Common myeloid progenitor, CD34-positive (primary cell): ENCODE measurements around the gene SP3.

Source experiments
- CTCF ChIA-PET: fragments of 350-600 bp; sonication (Branson Sonifier 250); formaldehyde crosslinking; loops from one replicate; lab custom pipeline; 2021; ENCODE audit warnings: antibody characterized with exemption; lab: Charles Lee
- POLR2A ChIA-PET: fragments of 350-600 bp; sonication (Branson Sonifier 250); formaldehyde crosslinking; loops from one replicate; lab custom pipeline; 2021; ENCODE audit warnings: antibody characterized with exemption; lab: Charles Lee
- DNase-seq, 3 donors: peaks; one replicate each; pipeline versions ENCODE4 v3.0.0 to v3.0.0-alpha.2; 2013
- H3K27ac ChIP-seq, 2 experiments: 1 replicate in 1 of 2; 2 replicates in 1 of 2; pipeline ENCODE4 v1.7.0; 2013; ENCODE audit warnings: inconsistent platforms in 2 of 2, low read length in 2 of 2, mild to moderate bottlenecking in 2 of 2, low read depth in 1 of 2, moderate library complexity in 1 of 2; ENCODE audit not compliant: severe bottlenecking in 2 of 2, insufficient read depth in 1 of 2, poor library complexity in 1 of 2
- H3K27me3 ChIP-seq, 5 experiments: replicated peaks in 2 of 5; 1 replicate in 3 of 5; 2 replicates in 2 of 5; pipeline versions ENCODE4 v1.6.1 to v1.7.0; 2013; ENCODE audit warnings: low read length in 4 of 5, mild to moderate bottlenecking in 2 of 5, moderate library complexity in 2 of 5, inconsistent platforms in 1 of 5; ENCODE audit not compliant: insufficient read depth in 5 of 5, control insufficient read depth in 4 of 5
- H3K36me3 ChIP-seq, 4 experiments: 1 replicate in 2 of 4; 2 replicates in 2 of 4; pipeline versions ENCODE4 v1.6.1 to v1.7.0; 2013; ENCODE audit warnings: low read length in 3 of 4, control low read depth in 1 of 4, mild to moderate bottlenecking in 1 of 4; ENCODE audit not compliant: control insufficient read depth in 4 of 4, insufficient read depth in 4 of 4
- H3K4me1 ChIP-seq, 4 experiments: 1 replicate in 3 of 4; 2 replicates in 1 of 4; pipeline versions ENCODE4 v1.6.1 to v1.7.1; 2013; ENCODE audit warnings: low read length in 3 of 4, mild to moderate bottlenecking in 3 of 4, control low read depth in 1 of 4, inconsistent platforms in 1 of 4, moderate library complexity in 1 of 4; ENCODE audit not compliant: control insufficient read depth in 4 of 4, insufficient read depth in 4 of 4; ENCODE audit errors: control extremely low read depth in 1 of 4
- H3K4me3 ChIP-seq, 7 experiments: 1 replicate in 4 of 7; 2 replicates in 3 of 7; pipeline versions ENCODE4 v1.5.1 to v1.7.0; 2013; ENCODE audit warnings: mild to moderate bottlenecking in 7 of 7, low read length in 6 of 7, moderate library complexity in 6 of 7, inconsistent platforms in 2 of 7, low read depth in 2 of 7, control low read depth in 1 of 7; ENCODE audit not compliant: insufficient read depth in 4 of 7, control insufficient read depth in 1 of 7; ENCODE audit errors: extremely low read depth in 1 of 7
- H3K9me3 ChIP-seq, 5 experiments: 1 replicate in 4 of 5; 2 replicates in 1 of 5; pipeline versions ENCODE4 v1.6.1 to v1.7.1; 2013; ENCODE audit warnings: low read length in 4 of 5, mild to moderate bottlenecking in 2 of 5, inconsistent platforms in 1 of 5, low read depth in 1 of 5, moderate library complexity in 1 of 5; ENCODE audit not compliant: control insufficient read depth in 4 of 5, insufficient read depth in 2 of 5; ENCODE audit errors: control extremely low read depth in 1 of 5
- WGBS: methylation state at CpG from one replicate; pipeline ENCODE4 v1.1.5; 2013; ENCODE audit not compliant: insufficient coverage; 5-methylcytosine and 5-hydroxymethylcytosine counted together

The SP3 gene

GRCh38 chr2:173952267-173953046, 12.7 kb downstream of the SP3 start:
- CTCF ChIA-PET: interaction anchor here (0.7 to 1.5 kb wide), 5 partner anchors 9 to 21 kb away, joined by 3 to 6 read pairs (median 3); no protein-coding TSS in a partner anchor
- Histone ChIP-seq H3K36me3 (peaks cover 2 to 52% (median 27%) of the 10 kb centered on the region in 4 experiments), H3K27ac (no peak overlapping the region), H3K4me1 (peaks cover 7 to 36% (median 9%) of the 10 kb centered on the region in 4 experiments), H3K4me3 (peak overlapping the region in 1 of 7 experiments; percentile 39), H3K27me3 (no peaks in the 10 kb centered on the region), H3K9me3 (no peaks in the 10 kb centered on the region)
- POLR2A ChIA-PET: no interaction called here
- 100% methylated on average over 2 of the region's 5 CpGs for WGBS
- DNase-seq: peak in 2 of 3 donors; percentile 27 to 39

- Histone ChIP-seq H3K27ac (no peak overlapping the region), H3K4me3 (no peak overlapping the region), H3K36me3 (peaks cover 0 to 27% (median 7%) of the 10 kb centered on the region in 4 experiments), H3K4me1 (peaks cover 2 to 26% (median 6%) of the 10 kb centered on the region in 4 experiments), H3K9me3 (no peaks in the 10 kb centered on the region), H3K27me3 (no peaks in the 10 kb centered on the region)
- CTCF ChIA-PET: interaction anchor here (1.3 kb wide), 1 partner anchor 10 kb away, joined by 5 read pairs; no protein-coding TSS in a partner anchor
- DNase-seq: no peak
- POLR2A ChIA-PET: no interaction called here
Observed at GRCh38 chr2:173948842-173949241, 16.3 kb downstream of the SP3 start.

GRCh38 chr2:173948198-173948597, 17.0 kb downstream of the SP3 start:
- Histone ChIP-seq H3K27ac (no peak overlapping the region), H3K36me3 (peaks cover 0 to 20% (median 6%) of the 10 kb centered on the region in 4 experiments), H3K9me3 (no peaks in the 10 kb centered on the region), H3K27me3 (no peaks in the 10 kb centered on the region), H3K4me3 (no peak overlapping the region), H3K4me1 (peaks cover 2 to 24% (median 6%) of the 10 kb centered on the region in 4 experiments)
- WGBS: 100% methylated on average over 1 of the region's 2 CpGs
- ChIA-PET CTCF (interaction anchor here (0.5 kb wide), 1 partner anchor 8 kb away, joined by 4 read pairs; no protein-coding TSS in a partner anchor), POLR2A (interaction anchor here (1.1 kb wide), 1 partner anchor 16 kb away, joined by 3 read pairs; no protein-coding TSS in a partner anchor)
- DNase-seq: no peak

GRCh38 chr2:173947131-173947530, 18.0 kb downstream of the SP3 start:
- no peak overlapping the region for H3K27ac ChIP-seq
- no peak overlapping the region for H3K4me3 ChIP-seq
- ChIA-PET POLR2A (no interaction called here), CTCF (no interaction called here)
- DNase-seq: no peak
- H3K4me1 ChIP-seq: peaks cover 5 to 20% (median 11%) of the 10 kb centered on the region in 4 experiments
- WGBS: 100% methylated on average over 1 of the region's 3 CpGs
- H3K36me3 ChIP-seq: peaks cover 0 to 11% (median 0%) of the 10 kb centered on the region in 4 experiments
- no peaks in the 10 kb centered on the region for H3K9me3 ChIP-seq
- no peaks in the 10 kb centered on the region for H3K27me3 ChIP-seq

GRCh38 chr2:173943738-173944137, 21.4 kb downstream of the SP3 start:
- ChIA-PET POLR2A (no interaction called here), CTCF (no interaction called here)
- 100% methylated on average over 2 of the region's 3 CpGs for WGBS
- Histone ChIP-seq H3K4me1 (peaks cover 6 to 22% (median 16%) of the 10 kb centered on the region in 4 experiments), H3K27me3 (no peaks in the 10 kb centered on the region), H3K9me3 (no peaks in the 10 kb centered on the region), H3K27ac (no peak overlapping the region), H3K36me3 (peaks cover 0 to 8% (median 3%) of the 10 kb centered on the region in 4 experiments), H3K4me3 (no peak overlapping the region)
- DNase-seq: no peak

- Histone ChIP-seq H3K4me1 (peaks cover 6 to 22% (median 16%) of the 10 kb centered on the region in 4 experiments), H3K4me3 (no peak overlapping the region), H3K27ac (no peak overlapping the region), H3K27me3 (no peaks in the 10 kb centered on the region), H3K36me3 (peaks cover 0 to 8% (median 3%) of the 10 kb centered on the region in 4 experiments), H3K9me3 (no peaks in the 10 kb centered on the region)
- DNase-seq: no peak
- 93% methylated on average over 2 of the region's 3 CpGs for WGBS
- ChIA-PET POLR2A (no interaction called here), CTCF (no interaction called here)
Observed at GRCh38 chr2:173942861-173943523, 22.2 kb downstream of the SP3 start.
